ENCODE measurements around the gene LRRC36.
A peak's percentile ranks its signal among the peaks of the same experiment; 100 is the strongest.

LRRC36 gene

DNA sequence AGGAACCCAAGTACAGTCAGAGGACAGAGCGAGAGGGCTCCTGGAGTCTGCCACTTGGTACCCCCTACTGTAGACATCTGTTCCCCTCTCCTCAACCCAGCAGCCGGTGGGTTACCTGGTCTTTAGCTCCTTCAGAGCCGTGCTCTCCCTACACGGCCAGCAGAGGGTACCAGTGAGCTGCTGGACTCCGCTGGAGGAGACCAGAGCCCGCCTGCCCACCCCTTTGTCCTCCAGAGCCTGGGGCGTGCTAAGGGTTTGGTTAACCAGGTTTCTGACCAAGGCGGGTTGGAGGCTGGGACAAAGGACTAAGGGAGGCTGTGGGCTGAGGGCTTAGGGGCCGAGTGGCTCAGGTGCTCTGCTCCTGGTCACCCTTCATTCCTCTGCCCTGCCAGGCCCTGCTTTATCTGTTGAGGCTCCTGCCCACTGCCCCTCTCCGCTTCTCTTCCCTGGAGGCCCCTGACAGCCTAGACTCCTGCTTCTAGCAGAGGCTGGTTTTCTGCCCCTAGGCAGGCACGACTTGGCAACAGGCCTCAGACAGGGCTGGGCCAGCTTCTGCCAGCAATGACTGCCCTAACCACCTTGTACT, 101.6 kb downstream of the LRRC36 start:
- peak; percentile 23 for DNase-seq

- no peak for DNase-seq
These were observed 102.6 kb downstream of the LRRC36 start for GRCh38 chr16:67429053-67429798.

DNA sequence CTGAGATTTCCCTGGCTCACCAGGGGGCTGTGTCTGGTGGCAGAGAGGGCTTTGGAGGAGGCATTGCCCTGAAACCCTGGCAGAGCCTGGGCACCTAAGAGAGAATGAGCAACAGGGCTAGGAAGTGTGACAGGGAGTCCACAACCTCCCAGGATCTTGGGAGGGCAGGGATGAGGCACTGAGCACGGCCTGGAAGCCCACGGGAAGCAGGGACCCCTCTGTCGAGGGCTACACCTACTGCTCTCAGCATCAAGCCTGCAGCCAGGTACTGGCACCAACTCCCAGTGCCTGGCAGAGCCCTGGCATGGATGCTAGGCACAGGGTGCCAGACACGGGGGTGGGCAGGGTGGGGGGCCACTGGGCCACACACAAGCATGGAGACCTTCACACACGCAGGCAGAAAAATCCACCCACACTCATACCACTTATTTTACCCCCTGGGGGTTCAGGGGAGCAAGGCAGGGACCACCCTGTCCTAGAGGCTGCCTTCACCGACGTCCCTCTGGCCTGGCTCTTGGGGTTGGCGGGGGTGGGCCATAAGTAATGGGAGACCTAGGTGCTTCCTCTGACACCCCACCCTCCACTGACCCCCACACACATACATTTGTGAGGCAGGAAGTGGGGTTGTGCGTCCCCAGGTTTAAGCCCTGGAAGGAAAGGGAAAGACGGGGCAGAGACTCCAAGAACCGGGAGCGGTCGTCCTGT, 103.3 kb downstream of the LRRC36 start:
- DNase-seq = no peak

GRCh38 chr16:67430504-67430976, 103.9 kb downstream of the LRRC36 start:
- DNase-seq = no peak

GRCh38 chr16:67430977-67431774, 104.6 kb downstream of the LRRC36 start, which contains the start of gene HSD11B2:
TSS of gene HSD11B2 (plus strand) at chr16:67431121. CDS start at chr16:67431249, 128 bp downstream.
- DNase-seq = peak; percentile 18

DNA sequence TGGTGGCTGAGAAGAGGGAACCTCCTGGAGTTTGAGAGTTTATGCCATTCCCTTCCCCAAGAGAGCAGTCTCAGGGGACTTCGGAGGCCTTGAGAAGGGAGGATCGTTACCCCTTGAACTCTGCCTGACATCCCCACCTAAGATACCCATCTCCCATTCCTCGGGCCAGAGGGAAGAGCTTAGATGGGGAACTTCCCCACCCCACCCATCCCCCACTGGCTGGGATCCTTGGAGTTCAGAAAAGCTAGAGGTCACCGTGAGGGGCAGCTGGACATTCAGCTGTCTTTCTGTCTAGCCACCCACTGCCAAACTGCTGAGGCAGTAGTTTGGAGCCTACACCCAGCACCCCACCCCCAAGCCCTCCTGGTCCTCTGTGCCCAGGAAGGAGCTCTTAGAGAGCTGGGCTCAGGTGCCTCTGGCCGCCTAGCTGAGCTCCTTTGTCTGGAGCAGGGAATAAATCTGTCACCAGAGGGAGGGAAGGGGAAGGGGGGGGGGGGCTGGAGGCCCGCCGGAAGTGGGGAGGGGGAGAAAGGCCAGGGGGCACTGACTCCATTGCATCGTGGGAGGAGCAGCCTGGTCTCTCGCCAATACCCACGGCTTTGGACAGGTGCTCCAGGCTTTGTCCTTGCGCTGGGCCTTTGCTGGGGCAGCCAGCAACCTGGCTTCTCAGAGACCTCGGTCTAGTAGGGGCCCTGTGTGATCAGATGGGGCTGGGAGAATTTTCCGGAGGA, 105.3 kb downstream of the LRRC36 start:
- no peak for DNase-seq

- DNase-seq = no peak
These were observed 105.9 kb downstream of the LRRC36 start for GRCh38 chr16:67432506-67432890.

- no peak for DNase-seq
These were observed 106.6 kb downstream of the LRRC36 start for GRCh38 chr16:67433131-67433719.

Measured in activated effector memory CD4-positive, alpha-beta T cell treated with Interleukin-2 at 50 U/mL for 16 hours (primary cell).